H9 (cell line): Measurements from ENCODE around the gene FPR2. TPM values are rescaled to one million over a fixed set of nuclear protein-coding genes. Genes with fewer than 3 reads are reported as not detected.
"Not testable (repeated sequence)": the region's sequence is repeated elsewhere in the genome, so short reads cannot be mapped to it uniquely, and the experiment has no call there.

Experiments used
- DNase-seq: peaks from one replicate; pipeline ENCODE4 v3.0.0-alpha.2; 2017
- H2AFZ ChIP-seq: one replicate; pipeline ENCODE4 v1.6.1; 2013; ENCODE audit warnings: mild to moderate bottlenecking, low read length, control low read depth, moderate library complexity
- H2AK5ac ChIP-seq: 2 replicates; pipeline ENCODE4 v1.6.1; 2013; ENCODE audit warnings: low read length, control low read depth, mixed read lengths; ENCODE audit not compliant: insufficient read length
- H2BK120ac ChIP-seq: one replicate; pipeline ENCODE4 v1.6.1; 2013; ENCODE audit warnings: low read depth, mild to moderate bottlenecking, low read length, control low read depth, inconsistent platforms; ENCODE audit not compliant: poor library complexity, severe bottlenecking
- H2BK12ac ChIP-seq: 2 replicates; pipeline ENCODE4 v1.6.1; 2013; ENCODE audit warnings: low read length, control low read depth, mixed read lengths, low read depth; ENCODE audit not compliant: insufficient read length
- H2BK15ac ChIP-seq: 2 replicates; pipeline ENCODE4 v1.6.1; 2013; ENCODE audit warnings: low read depth, low read length, control low read depth
- H2BK20ac ChIP-seq: one replicate; pipeline ENCODE4 v1.6.1; 2013; ENCODE audit warnings: low read depth, mild to moderate bottlenecking, low read length, control low read depth, inconsistent platforms; ENCODE audit not compliant: poor library complexity, severe bottlenecking
- H2BK5ac ChIP-seq: 2 replicates; pipeline ENCODE4 v1.6.1; 2013; ENCODE audit warnings: low read length, control low read depth, mixed read lengths; ENCODE audit not compliant: insufficient read length
- H3K14ac ChIP-seq: 2 replicates; pipeline ENCODE4 v1.6.1; 2013; ENCODE audit warnings: low read length, control low read depth; ENCODE audit not compliant: insufficient read depth
- H3K18ac ChIP-seq: 2 replicates; pipeline ENCODE4 v1.6.1; 2013; ENCODE audit warnings: low read depth, mild to moderate bottlenecking, mixed read lengths, low read length, control low read depth; ENCODE audit not compliant: insufficient read length
- H3K23ac ChIP-seq: 2 replicates; pipeline ENCODE4 v1.6.1; 2013; ENCODE audit warnings: low read length, control low read depth, mixed read lengths, low read depth; ENCODE audit not compliant: insufficient read length
- H3K23me2 ChIP-seq: 2 replicates; pipeline ENCODE4 v1.6.1; 2013; ENCODE audit warnings: low read depth, mild to moderate bottlenecking, mixed read lengths, low read length, control low read depth; ENCODE audit not compliant: insufficient read length, poor library complexity, severe bottlenecking
- H3K27ac ChIP-seq: 2 replicates; pipeline ENCODE4 v1.5.1; 2013; ENCODE audit warnings: low read length, control low read depth, mixed read lengths, low read depth; ENCODE audit not compliant: insufficient read length
- H3K27me3 ChIP-seq: 2 replicates; pipeline ENCODE4 v1.6.1; 2013; ENCODE audit warnings: low read length, control low read depth, inconsistent platforms; ENCODE audit not compliant: insufficient read depth
- H3K4ac ChIP-seq: 2 replicates; pipeline ENCODE4 v1.6.1; 2013; ENCODE audit warnings: low read depth, mild to moderate bottlenecking, control low read depth, inconsistent platforms, low read length, moderate library complexity
- H3K4me1 ChIP-seq: 2 replicates; pipeline ENCODE4 v1.6.1; 2013; ENCODE audit warnings: low read length, control low read depth, inconsistent platforms; ENCODE audit not compliant: insufficient read depth
- H3K4me2 ChIP-seq: 2 replicates; pipeline ENCODE4 v1.6.1; 2013; ENCODE audit warnings: low read length, control low read depth, mixed read lengths; ENCODE audit not compliant: insufficient read length, insufficient read depth
- H3K56ac ChIP-seq: 2 replicates; pipeline ENCODE4 v1.6.1; 2013; ENCODE audit warnings: low read depth, mild to moderate bottlenecking, mixed read lengths, low read length, control low read depth; ENCODE audit not compliant: insufficient read length
- H3K79me1 ChIP-seq: 2 replicates; pipeline ENCODE4 v1.6.1; 2013; ENCODE audit warnings: low read depth, mild to moderate bottlenecking, moderate library complexity, low read length, control low read depth, inconsistent platforms; ENCODE audit not compliant: insufficient read depth, poor library complexity, severe bottlenecking
- H3K79me2 ChIP-seq: 2 replicates; pipeline ENCODE4 v1.6.1; 2013; ENCODE audit warnings: low read length, control low read depth, inconsistent platforms; ENCODE audit not compliant: insufficient read depth
- H3K9ac ChIP-seq: 2 replicates; pipeline ENCODE4 v1.6.1; 2013; ENCODE audit warnings: low read length, control low read depth, mixed read lengths; ENCODE audit not compliant: insufficient read length; ENCODE audit errors: extremely low read depth
- H3K9me3 ChIP-seq: one replicate; pipeline ENCODE4 v1.6.1; 2013; ENCODE audit warnings: low read depth, low read length, inconsistent platforms; ENCODE audit not compliant: control insufficient read depth
- H3T11ph ChIP-seq: one replicate; pipeline ENCODE4 v1.6.1; 2013; ENCODE audit warnings: mild to moderate bottlenecking, low read length, control low read depth, inconsistent platforms
- H4K20me1 ChIP-seq: one replicate; pipeline ENCODE4 v1.6.1; 2013; ENCODE audit not compliant: control insufficient read depth, insufficient read length, insufficient read depth
- H4K5ac ChIP-seq: 2 replicates; pipeline ENCODE4 v1.6.1; 2013; ENCODE audit warnings: low read depth, mild to moderate bottlenecking, mixed read lengths, low read length, control low read depth; ENCODE audit not compliant: insufficient read length
- H4K8ac ChIP-seq: replicated peaks from 2 replicates; pipeline ENCODE4 v1.6.1; 2013; ENCODE audit warnings: low read length, control low read depth, mixed read lengths, low read depth; ENCODE audit not compliant: insufficient read length
- H4K91ac ChIP-seq: 2 replicates; pipeline ENCODE4 v1.6.1; 2013; ENCODE audit warnings: low read depth, mild to moderate bottlenecking, moderate library complexity, mixed read lengths, low read length, control low read depth; ENCODE audit not compliant: insufficient read length
- H3K27ac Mint-ChIP-seq, 3 experiments: 2 replicates in 2 of 3; 3 replicates in 1 of 3; pipeline ENCODE4 v1.8.0; 2020 to 2021; ENCODE audit warnings: mixed read lengths in 3 of 3, mild to moderate bottlenecking in 1 of 3, moderate library complexity in 1 of 3
- H3K27me3 Mint-ChIP-seq: 2 replicates; pipeline ENCODE4 v1.8.0; 2021; ENCODE audit warnings: low read depth, mild to moderate bottlenecking, moderate library complexity, mixed read lengths
- H3K36me3 Mint-ChIP-seq, 3 experiments: 2 replicates in 2 of 3; 3 replicates in 1 of 3; pipeline ENCODE4 v1.8.0; 2020 to 2021; ENCODE audit warnings: low read depth in 3 of 3, mixed read lengths in 3 of 3; ENCODE audit not compliant: insufficient read depth in 1 of 3
- H3K4me1 Mint-ChIP-seq, 2 experiments: 2 replicates each; pipeline ENCODE4 v1.8.0; 2020; ENCODE audit warnings: mixed read lengths in 2 of 2
- H3K4me3 Mint-ChIP-seq, 2 experiments: 2 replicates in 1 of 2; 3 replicates in 1 of 2; pipeline ENCODE4 v1.8.0; 2020 to 2021; ENCODE audit warnings: mild to moderate bottlenecking in 2 of 2, mixed read lengths in 2 of 2, moderate library complexity in 1 of 2
- H3K9me3 Mint-ChIP-seq, 2 experiments: 2 replicates in 1 of 2; 3 replicates in 1 of 2; pipeline ENCODE4 v1.8.0; 2020; ENCODE audit warnings: mild to moderate bottlenecking in 2 of 2, mixed read lengths in 2 of 2, moderate library complexity in 1 of 2
- WGBS: extraction: QIAGEN DNeasy Blood & Tissue Kit; methylation state at CpG from one replicate; pipeline ENCODE4 v1.1.7; 2013; ENCODE audit warnings: missing lambda C conversion rate, low lambda C conversion rate, mixed read lengths; ENCODE audit not compliant: insufficient read length; ENCODE audit errors: extremely low coverage; 5-methylcytosine and 5-hydroxymethylcytosine counted together
- total RNA-seq: library from RNA; stranded (reverse); gene quantifications from 2 replicates; pipeline ENCODE4 v1.2.1, GENCODE V29; 2021

The FPR2 gene
- total RNA-seq, 1 experiment from 2014 or later, result not detected

- H2BK5ac ChIP-seq, H2BK20ac ChIP-seq, H3K27ac ChIP-seq, H3K18ac ChIP-seq, H2AK5ac ChIP-seq, H3K4ac ChIP-seq, H3K9ac ChIP-seq, H4K20me1 ChIP-seq, H3K4me3 Mint-ChIP-seq, H3K27ac Mint-ChIP-seq, H4K5ac ChIP-seq, H3K27me3 ChIP-seq, H4K8ac ChIP-seq, H3K23me2 ChIP-seq, H2BK15ac ChIP-seq, H3K4me1 ChIP-seq, H3K79me1 ChIP-seq, H3K23ac ChIP-seq, DNase-seq, H4K91ac ChIP-seq, H2BK120ac ChIP-seq, H3K14ac ChIP-seq, H2BK12ac ChIP-seq, H3K4me2 ChIP-seq, H3K27me3 Mint-ChIP-seq, H2AFZ ChIP-seq, H3T11ph ChIP-seq, H3K9me3 ChIP-seq, H3K79me2 ChIP-seq, H3K56ac ChIP-seq: not testable (repeated sequence)
- Mint-ChIP-seq H3K9me3 (peaks cover 77 to 90% of the 10 kb centered on the region in 2 experiments), H3K4me1 (peaks cover 0 to 18% of the 10 kb centered on the region in 2 experiments; a peak in 2 of 4 replicates), H3K36me3 (peaks cover 3 to 23% (median 6%) of the 10 kb centered on the region in 3 experiments; a peak in 4 of 7 replicates)
- no CpG with 5 or more reads among the region's 8 CpGs for WGBS
Observed at GRCh38 chr19:51805396-51805795, 44.4 kb downstream of the FPR2 start.

- not testable (repeated sequence) for H4K91ac ChIP-seq, H3K79me2 ChIP-seq, H3K56ac ChIP-seq, H3K4me2 ChIP-seq, H2AK5ac ChIP-seq, H2BK120ac ChIP-seq, H3K27me3 ChIP-seq, H3K23ac ChIP-seq, H2BK20ac ChIP-seq, H3K9ac ChIP-seq, H2AFZ ChIP-seq, H4K5ac ChIP-seq, H4K20me1 ChIP-seq, H3K27ac ChIP-seq, H3K27ac Mint-ChIP-seq, H3K18ac ChIP-seq, H3K4me1 ChIP-seq, H3K4me3 Mint-ChIP-seq, H3K79me1 ChIP-seq, H3T11ph ChIP-seq, H3K27me3 Mint-ChIP-seq, H3K9me3 ChIP-seq, H3K14ac ChIP-seq, H4K8ac ChIP-seq, H3K4ac ChIP-seq, DNase-seq, H2BK12ac ChIP-seq, H2BK5ac ChIP-seq, H2BK15ac ChIP-seq, H3K23me2 ChIP-seq
- Mint-ChIP-seq H3K4me1 (peaks cover 0 to 18% of the 10 kb centered on the region in 2 experiments; a peak in 2 of 4 replicates), H3K9me3 (peaks cover 80 to 91% of the 10 kb centered on the region in 2 experiments), H3K36me3 (peaks cover 3 to 31% (median 8%) of the 10 kb centered on the region in 3 experiments; a peak in 4 of 7 replicates)
- no CpG with 5 or more reads among the region's 5 CpGs for WGBS
Observed at GRCh38 chr19:51806571-51806970, 45.6 kb downstream of the FPR2 start.
